AML-193 (cell line): ENCODE data around the gene TP53BP2.
"Not testable (repeated sequence)": the region's sequence is repeated elsewhere in the genome, so short reads cannot be mapped to it uniquely, and the experiment has no call there.

Source experiments
- DNase-seq, 2 experiments: peaks; one replicate each; lab custom pipeline; 2025; lab: John Stamatoyannopoulos, UW

Gene TP53BP2

DNA sequence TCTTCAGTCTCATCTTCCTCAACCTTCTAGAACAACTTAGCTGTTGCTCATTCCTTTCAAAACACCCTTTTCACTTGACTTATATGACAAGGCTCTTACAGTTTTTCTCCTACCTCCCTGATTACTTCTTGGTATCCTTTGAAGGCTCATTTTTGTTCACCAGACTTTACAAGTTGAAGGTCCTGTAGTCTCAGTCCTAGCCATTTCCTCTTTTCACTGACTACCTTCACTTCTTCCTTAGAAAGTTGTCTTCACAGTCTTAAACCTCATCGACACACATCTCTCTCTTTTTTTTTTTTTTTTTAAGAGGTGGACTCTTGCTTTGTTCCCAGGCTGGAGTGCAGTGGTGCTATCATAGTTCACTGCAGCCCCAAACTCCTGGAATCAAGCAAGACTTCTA lies 6.6 kb upstream of the TP53BP2 start:
- DNase-seq, result no peak

DNA sequence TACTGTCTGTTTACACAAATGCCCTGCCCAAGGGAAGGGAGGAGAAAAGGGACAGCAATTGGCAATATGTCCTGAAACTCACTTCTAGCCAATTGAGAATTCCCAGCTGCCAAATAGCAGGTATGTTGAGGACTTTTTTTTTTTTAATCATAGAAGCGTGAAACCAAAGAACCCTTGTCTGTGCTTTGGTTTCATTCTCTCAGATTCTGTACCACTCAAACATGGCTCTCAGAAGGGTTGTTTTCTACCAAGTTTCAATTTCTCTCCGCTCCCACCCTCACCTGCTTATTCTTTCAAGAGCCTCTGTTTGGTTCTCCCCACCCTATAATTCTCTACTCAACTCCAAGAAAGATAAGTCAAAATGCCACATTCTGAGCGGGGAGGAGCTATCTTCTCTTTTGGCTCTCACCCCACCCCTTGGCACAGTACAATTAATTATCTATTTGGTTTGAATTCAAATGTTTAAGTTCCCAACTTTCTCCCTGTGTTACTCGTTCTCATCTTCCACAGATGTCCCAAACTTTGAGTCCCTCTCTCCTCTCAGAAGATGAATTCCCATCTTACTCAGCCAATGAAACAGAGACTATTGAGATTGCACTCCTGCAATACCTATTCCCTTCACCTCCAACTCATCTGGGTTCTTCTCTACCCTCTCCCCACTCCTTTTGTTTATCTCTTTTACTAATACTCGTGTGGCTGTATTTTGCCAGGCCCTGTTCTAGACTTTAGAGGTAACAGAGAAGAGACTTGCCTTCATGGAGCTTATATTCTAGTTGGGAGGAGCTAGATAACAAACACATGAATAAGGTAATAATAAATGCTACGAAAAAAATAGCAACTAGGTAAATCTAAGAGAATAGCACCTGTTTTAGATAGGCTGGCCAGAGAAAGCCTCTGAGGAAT lies 3.9 kb upstream of the TP53BP2 start:
- no peak for DNase-seq

DNA sequence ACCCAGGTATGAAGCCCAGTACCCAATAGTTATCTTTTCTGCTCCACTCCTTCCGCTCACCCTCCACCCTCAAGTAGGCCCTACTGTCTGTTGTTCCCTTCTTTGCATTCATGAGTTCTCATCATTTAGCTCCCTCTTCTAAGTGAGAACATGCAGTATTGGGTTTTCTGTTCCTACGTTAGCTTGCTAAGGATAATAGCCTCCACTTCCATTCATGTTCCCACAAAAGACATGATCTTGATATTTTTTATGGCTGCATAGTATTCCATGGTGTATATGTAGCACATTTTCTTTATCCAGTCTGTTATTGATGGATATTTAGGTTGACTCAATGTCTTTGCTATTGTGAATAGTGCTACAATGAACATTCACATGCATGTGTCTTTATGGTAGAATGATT lies 2.8 kb upstream of the TP53BP2 start:
- DNase-seq, result no peak

DNA sequence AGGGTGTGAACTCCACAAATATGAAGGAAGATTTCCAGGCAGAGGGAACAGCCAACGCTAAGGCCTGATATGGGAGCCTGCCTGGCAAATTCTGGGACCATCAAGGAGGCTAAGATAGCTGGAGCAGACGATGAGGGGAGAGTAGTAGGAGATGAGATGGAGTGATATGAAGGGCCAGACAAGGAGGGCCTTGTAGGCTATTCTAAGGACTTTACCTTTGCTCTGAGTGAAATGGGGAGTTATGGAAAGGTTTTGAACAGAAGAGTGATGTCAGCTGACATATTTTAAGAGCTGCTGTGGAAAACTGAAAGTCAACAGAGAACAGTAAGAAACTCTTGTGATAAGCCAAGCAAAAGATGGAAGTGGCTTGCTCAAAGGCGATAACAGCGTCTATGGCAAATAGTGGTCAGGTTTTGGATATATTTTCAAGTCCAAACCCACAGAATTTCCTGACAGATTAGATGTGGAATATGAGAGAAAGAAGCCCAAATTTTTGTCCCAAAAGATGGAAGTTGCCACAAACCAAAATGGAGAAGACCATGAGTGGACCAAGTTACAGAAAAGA lies 2.1 kb upstream of the TP53BP2 start:
- DNase-seq, result no peak

DNA sequence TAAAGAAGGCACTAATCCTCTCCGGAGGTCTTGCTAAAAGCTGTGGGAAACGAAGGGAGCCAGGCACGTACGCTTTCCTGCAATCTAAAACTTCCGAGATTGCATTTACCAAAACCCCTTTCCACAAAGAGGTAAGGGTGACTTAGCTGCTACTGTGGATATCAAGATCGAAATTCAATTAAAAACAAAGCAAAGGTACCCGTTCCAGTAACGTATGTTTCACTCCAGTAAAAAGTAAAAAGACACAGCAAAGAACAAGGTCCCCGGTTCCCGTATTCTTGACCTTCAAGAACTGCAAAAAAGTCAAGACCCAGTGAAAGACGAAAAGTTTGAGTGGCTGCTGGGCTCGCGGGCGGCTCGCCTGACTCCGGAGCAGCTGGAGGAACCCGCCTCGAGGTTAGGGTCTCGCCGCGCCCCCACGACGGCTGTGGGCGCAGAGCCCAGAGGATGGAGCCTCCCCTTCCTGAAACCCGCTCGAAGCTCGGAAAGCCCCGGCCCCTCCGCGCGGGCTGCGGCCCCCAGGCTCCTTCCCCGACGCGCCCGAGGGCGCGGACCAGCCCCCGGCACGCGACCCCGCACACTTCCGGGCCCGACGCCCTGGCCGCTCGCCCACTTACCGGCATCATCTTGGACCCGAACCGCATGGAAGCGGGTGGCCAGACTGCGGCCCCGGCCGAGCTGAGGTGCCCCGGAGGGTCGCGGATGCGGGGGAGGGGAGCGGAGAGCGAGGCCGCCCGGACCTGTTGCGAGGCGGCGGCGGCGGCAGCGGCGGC lies 524 bp downstream of the TP53BP2 start:
- DNase-seq, result peak; percentile 26 to 44

DNA sequence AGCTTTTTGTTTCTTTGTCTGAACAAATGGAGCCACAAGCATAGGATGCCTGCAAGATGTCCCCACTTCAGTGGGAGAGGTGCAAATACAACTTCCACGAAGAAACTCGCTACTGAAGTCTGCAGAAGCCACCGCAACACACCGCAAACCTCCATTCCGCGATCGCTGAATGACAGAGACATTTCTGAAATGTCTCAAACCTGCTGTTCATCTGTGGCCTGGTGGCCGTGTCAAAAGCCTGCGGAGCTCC lies 1.0 kb downstream of the TP53BP2 start:
- DNase-seq, result no peak

DNA sequence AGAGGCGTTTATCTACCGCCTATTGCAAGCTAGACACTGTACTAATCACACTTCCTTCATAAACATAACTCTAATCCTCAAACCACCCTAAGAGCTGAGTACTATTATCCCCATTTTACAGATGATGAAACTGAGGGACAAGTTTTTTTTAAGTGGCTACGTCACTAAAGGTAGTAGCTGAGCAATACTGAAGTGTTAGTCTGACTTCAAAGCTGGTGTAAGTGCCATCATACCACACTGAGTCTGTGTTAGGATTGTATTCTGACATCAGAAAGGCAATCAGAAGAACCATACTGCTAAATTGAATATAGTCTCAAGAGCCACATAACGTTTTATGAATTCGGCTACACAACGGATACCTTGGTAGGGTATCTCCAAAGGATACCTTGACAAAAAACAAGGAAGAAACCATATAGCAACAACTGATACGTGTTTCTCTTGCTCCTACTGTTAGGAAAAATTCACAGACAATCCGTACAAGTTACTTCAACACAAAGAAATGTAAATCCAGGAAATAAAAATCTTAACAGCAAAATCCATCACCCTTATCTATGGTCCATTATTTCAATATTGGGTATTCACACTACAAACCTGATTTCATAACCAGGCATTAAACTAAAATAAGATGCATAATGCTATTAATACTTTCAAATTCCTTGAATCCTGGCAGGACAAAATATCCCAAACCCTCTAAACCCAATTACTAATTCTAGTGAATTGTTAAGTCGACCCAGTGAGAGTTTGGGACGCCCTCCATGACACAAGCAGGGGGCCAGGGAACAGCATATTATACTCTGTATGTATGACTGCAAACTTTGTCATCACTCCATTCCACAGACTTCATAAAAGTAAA lies 1.6 kb downstream of the TP53BP2 start:
- DNase-seq, result no peak

DNA sequence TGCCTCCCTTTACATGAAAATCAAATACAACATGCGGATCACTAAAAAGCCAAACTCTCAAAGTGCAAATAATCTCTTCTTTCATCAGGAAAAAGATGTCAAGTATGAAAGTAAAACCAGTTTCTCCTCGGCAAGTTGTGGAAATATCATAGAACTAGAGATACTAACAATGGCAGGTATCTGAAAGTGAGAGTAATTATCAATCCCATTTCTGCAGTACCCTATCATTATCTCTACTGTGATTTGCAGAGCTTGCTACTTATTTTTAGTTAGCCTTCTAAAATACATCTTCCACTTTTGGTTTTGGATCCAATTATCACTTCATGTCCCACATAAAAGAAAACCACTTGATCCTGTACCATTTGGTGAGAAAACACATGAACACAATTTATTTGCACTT lies 3.0 kb downstream of the TP53BP2 start:
- DNase-seq, result no peak

DNA sequence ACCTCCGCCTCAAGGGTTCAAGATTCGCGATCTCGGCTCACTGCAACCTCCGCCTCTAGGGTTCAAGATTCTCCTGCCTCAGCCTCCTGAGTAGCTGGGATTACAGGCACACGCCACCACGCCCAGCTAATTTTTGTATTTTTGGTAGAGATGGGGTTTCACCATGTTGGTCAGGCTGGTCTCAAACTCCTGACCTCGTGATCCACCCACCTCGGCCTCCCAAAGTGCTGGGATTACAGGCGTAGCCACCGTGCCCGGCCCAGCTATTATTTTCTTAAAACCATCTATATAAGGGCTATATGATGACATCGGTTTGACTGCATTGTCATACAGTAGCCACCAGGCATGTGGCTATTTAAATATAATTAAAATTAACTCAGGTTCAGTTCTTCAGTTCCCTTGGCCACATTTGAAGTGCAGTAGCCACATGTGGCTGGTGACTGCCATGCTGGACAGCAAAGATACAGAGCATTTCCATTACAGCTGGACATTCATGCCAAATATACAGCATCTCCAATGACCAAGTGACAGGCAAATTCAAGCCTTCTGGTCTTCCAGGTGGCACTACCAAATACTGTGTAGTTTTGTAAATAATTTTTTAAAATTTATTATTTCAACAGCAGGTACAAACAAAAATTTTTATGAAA lies 3.6 kb downstream of the TP53BP2 start:
- DNase-seq, result not testable (repeated sequence)

DNA sequence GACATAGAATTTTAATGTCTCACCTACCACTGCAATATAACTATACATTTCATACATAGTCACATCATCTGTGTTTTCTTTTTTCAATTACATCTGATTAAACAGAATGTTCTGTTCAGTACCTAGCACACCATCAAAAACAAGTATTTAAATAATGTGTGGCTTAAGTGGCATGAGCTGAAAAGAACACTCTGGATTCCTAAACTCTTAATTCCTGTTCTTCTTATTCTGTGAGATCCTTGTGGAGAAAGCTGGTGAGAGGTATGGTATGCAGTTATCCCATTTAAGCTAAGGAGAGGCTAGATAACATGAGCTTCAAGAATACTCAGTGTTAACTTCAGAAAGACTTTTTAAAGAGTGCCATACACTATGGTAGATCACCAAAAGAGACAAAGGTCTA lies 5.5 kb downstream of the TP53BP2 start:
- no peak for DNase-seq

DNA sequence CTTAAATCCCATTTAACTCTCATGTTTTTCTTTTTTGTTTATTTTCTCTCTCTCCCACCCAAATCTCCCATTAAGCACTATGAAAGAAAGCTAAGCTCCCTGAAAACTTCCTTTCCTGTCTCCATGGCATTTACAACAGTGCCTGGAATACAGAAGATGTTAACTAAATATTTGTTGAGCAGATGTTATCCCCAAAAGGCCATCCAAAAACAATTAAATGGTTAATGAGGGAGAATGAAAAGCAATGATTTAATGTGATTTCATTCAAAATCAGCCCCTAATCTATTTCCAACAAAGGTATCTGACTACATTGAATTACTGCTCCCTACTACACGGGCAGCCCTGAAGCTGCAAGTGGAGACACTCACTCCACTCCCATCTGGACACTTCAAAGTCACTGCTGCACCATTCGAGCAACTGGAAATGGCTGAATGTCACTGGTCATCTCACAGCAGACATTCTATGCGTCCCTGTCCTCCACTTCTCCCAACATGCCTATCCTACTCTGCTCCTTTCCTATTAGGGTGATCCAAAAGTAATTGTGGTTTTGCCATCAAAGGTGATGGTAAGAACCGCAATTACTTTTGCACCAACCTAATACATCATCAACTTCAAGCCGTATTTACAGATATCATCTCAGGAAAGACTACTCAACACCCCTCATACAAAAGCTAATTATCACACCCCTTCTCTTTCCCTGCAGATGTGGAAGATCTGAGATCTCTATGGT lies 7.5 kb downstream of the TP53BP2 start:
- DNase-seq, result no peak

DNA sequence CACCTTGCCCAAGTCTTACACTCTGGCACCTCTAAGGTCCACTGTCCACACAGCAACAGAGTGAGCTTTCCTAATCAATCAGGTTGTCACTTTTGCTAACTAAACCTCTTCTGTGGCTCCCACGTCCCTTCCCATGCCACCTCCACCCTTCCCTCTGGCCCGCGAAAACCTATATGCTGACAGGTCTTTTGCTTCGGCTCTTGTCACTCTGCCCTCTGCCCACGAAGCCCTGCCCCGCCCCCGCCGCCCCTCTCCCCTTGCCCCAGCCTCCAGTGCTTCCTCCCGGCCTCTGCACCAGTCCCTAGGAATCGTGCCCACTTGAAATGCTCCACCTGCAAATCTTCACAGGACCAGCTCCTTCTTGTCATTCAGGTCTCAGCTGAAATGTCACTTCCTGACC lies 8.1 kb downstream of the TP53BP2 start:
- DNase-seq, result no peak

DNA sequence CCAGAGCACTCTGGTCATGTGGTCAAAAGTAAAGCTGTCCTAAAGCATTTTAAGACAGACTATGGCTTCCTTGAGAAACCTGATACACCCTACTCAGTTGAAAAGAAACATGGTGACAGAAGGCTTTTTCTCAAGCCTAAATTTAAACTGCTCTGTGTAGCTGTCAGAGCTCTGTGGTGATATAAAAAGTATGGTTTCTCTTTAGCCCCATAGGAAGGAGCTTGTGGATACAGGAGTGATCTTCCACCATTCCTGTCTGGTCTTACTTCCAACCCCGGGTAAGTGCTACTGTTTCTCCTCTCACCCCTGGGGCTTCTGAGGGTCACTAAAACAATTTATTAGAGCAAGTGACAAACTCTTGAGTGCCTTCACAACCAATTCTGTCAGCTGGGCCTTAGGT lies 8.5 kb downstream of the TP53BP2 start:
- no peak for DNase-seq

DNA sequence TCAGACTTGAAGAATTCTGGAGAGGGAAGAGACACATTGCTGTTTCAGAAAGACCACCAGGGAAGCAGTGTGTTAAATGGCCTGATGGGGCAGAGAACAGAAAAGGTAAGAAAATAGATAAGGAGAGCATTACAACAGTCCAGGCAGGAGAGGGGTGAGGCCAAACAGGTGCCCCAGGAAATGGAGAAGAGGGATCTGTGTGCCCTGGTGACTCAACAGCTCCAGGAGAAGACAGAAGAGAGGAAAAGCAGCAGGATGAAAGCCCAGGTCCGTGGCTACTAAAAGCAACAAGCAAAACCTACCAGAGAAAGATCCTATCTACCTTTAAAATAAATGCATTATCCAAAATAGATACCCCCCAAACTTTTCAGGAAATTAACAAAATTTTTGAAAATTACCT lies 9.2 kb downstream of the TP53BP2 start:
- no peak for DNase-seq

DNA sequence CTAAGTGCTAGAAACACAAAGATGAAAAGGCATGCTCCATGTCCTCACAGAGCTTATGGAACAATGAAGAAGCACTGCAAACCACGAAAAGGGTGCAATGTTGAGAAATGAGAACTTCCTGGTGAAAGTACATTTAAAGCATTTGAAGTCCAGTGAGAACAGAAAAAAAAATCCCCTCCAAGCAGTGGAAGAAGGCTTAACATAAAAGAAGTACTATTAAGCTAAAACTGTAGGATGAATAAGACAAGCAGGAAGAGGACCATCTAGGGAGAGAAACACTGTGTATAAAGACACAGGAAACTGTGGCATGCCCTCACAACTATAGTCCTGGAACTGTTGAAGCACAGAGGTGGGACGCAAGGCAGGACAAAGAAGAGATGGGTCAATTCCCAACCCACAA lies 10.0 kb downstream of the TP53BP2 start:
- DNase-seq, result peak; percentile 46 to 57

DNA sequence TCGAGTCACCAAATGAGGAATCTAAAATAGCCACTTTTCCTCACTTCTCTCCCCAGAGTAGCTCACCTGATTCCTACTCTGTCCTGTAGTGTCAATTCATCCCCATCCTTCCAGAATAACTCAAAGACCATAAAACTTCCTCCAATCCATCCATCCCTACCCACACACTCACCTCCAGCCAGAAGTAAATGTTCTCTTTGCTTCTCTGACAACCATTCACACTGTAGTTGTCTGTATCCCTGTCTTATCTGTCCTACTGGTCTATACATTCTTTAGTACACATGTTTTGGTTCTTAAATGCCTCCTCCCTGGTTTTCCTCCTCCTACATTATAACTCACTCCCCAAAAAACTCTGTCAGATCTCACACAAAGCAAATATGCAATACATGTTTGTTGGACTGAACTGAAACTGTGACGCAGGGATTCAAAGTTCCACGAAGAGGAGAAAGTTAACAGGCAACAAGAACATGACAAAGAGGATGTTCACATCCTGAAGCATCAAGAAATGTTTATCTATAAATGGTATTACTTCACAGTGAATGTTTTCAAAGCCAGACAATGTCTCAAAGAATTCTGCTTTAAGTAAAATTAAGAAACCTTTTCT lies 11.0 kb downstream of the TP53BP2 start:
- DNase-seq, result no peak

DNA sequence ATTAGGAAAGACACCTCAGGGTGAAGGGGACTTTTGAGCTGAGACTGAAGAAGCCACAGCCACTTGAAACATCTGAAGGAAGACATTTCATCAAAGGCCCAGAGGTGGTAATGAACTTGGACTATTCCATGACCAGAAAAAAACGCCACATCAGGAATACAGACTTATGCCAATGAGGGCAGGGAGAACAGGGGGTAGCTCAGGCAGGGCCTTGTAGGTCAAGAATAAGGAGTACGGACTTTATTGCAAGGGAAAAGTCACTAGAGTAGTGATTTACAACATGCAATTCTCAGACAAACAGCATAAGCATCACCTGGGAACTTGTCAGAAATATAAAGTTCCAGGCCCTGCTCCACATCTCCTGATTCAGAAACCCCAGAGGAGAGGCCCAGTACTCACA lies 11.8 kb downstream of the TP53BP2 start:
- DNase-seq, result no peak

DNA sequence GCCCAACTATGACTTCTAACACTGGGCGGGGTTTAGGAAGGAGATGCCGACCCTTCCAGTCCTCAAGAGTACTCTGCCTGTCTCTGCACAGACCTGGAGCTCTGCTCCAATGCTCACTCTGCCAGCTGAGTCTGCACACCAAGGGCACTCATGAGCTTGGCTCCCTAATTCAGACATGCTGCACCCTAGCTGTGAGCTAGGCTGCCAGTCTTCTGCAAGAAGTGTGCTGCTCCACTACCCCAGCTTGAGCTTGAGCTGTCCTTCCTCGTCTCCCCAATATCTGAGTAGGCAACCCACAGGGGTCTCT lies 13.2 kb downstream of the TP53BP2 start:
- DNase-seq, result no peak

DNA sequence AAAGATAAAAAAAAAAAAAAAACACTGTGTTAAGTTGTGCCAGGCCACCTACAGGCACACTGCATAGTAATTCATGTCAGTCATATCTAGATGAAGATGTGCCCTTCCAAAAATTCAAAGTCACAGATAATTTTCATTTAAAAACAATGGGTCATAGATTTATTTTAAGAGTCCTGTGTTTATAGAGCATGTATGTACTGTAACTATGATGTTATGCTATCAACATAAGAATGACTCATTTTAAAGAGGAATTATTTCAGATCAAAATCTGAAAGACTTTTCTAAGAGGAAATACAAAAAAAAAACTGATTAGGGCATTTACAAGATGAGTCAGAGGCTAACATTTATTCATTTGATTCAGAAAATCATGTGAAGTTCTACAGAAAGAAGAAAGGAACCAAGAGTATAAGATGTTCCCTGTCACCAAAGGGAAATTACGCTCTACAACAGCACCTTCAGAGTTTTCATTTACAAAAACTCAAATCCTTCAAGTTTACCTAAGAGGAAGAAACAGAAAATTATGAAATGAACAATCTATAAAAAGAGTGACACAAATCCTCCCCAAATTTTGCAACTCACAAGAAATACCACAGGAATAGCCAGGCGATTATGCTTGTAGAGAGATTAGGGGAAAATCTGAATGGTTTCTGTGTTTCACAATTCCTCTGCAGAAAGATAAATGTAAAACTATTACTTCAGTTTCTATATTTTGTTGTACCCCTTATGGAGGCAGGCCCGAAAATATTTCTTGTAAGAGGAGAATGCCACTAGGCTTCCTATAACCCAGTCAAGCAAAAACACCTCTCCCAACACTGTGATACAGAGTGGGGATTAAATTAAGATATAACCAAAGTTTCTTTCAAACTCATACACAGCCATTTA lies 13.8 kb downstream of the TP53BP2 start:
- DNase-seq, result peak; percentile 75 to 76

DNA sequence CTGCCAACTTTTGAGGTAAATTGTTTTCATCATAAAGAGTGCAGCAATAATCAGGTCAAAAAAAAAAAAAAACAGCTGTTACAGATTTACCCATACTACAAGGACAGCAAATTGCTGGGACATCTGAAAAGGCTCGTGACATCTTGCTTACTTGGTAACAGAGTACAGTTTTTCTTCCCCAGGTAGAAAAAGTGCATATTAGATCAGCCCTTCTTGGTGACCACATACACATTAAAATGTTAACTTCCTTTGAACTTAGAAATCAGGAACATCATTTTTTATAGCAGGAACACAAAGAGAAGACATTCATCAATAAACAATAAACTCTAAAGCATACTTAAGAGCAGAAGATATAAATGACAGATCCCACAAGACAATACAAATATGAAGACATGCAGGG lies 16.1 kb downstream of the TP53BP2 start:
- no peak for DNase-seq
